Measurements from ENCODE around the gene GABPA. TPM values are rescaled to one million over a fixed set of nuclear protein-coding genes. Genes with fewer than 3 reads are reported as not detected.
A peak's percentile ranks its signal among the peaks of the same experiment; 100 is the strongest.

The GABPA gene
- total RNA-seq (2011; cell fraction: chromatin; rRNA removed; ENCODE audit: low replicate concordance): 5.7 and 26.9 TPM in 2 replicates
- 3.3 and 4.2 TPM in 2 replicates for total RNA-seq (2011; cell fraction: nucleolus; rRNA removed)
- total RNA-seq (2011; cell fraction: nucleoplasm; rRNA removed): 9.7 and 12.4 TPM in 2 replicates
- total RNA-seq (2014; rRNA removed) (16.3 and 17.7 TPM in 2 replicates), total RNA-seq (2014; rRNA removed; fragmentation: Illumina TruSeq; extraction: Trizol) (26.1 and 30.3 TPM in 2 replicates), total RNA-seq (2015; rRNA removed; fragmentation: Illumina TruSeq; extraction: Trizol) (22.4 and 24.6 TPM in 2 replicates), total RNA-seq (2021) (24.8 and 26.8 TPM in 2 replicates), polyA plus RNA-seq (2011; rRNA removed) (26.2 and 35.7 TPM in 2 replicates), polyA plus RNA-seq (2014; fragmentation: Illumina TruSeq; extraction: Trizol) (20.6 and 22.8 TPM in 2 replicates), polyA plus RNA-seq (2014; fragmentation: Nextera tagmentation; extraction: Ambion mirVana) (10 to 100 TPM in 1 of 2 experiments, 1 to 10 TPM in 1; 8.9 to 13.2 TPM), polyA plus RNA-seq (2014; rRNA removed) (19.6 and 20.0 TPM in 2 replicates), polyA minus RNA-seq (2011; rRNA and poly(A)+ RNA removed) (37.1 and 37.5 TPM in 2 replicates), Bru-seq, nascent RNA (percentile 79 among the genes with signal in this experiment), BruChase-seq, experiment 1, labeled RNA remaining after a 2-hour chase (percentile 88 among the genes with signal in this experiment), BruChase-seq, experiment 2, labeled RNA remaining after a 6-hour chase (percentile 90 among the genes with signal in this experiment)
- 3.6 and 8.5 TPM in 2 replicates for polyA plus RNA-seq (2011; cell fraction: cytosol; rRNA removed)
- 10.7 and 16.2 TPM in 2 replicates for polyA plus RNA-seq (2011; cell fraction: nucleus; rRNA removed)
- polyA plus RNA-seq (2012): 14.4 and 14.6 TPM in 2 replicates
- polyA minus RNA-seq (2011; cell fraction: cytosol; rRNA and poly(A)+ RNA removed): 12.8 and 14.7 TPM in 2 replicates
- 5.5 and 12.1 TPM in 2 replicates for polyA minus RNA-seq (2011; cell fraction: nucleus; rRNA and poly(A)+ RNA removed)
- long read RNA-seq, experiment 1, full-length matches to known transcripts: 72 of 115 reads
- long read RNA-seq, experiment 1, partial matches to known transcripts: 3 of 115 reads
- long read RNA-seq, experiment 1, other reads (novel, unspliced or antisense): 40 of 115 reads
- long read RNA-seq, experiment 2, full-length matches to known transcripts: 2 of 16 reads
- long read RNA-seq, experiment 2, partial matches to known transcripts: 2 of 16 reads
- long read RNA-seq, experiment 2, other reads (novel, unspliced or antisense): 12 of 16 reads
- long read RNA-seq, experiment 3, full-length matches to known transcripts: 14 of 21 reads
- long read RNA-seq, experiment 3, partial matches to known transcripts: 1 of 21 reads
- long read RNA-seq, experiment 3, other reads (novel, unspliced or antisense): 6 of 21 reads

DNA sequence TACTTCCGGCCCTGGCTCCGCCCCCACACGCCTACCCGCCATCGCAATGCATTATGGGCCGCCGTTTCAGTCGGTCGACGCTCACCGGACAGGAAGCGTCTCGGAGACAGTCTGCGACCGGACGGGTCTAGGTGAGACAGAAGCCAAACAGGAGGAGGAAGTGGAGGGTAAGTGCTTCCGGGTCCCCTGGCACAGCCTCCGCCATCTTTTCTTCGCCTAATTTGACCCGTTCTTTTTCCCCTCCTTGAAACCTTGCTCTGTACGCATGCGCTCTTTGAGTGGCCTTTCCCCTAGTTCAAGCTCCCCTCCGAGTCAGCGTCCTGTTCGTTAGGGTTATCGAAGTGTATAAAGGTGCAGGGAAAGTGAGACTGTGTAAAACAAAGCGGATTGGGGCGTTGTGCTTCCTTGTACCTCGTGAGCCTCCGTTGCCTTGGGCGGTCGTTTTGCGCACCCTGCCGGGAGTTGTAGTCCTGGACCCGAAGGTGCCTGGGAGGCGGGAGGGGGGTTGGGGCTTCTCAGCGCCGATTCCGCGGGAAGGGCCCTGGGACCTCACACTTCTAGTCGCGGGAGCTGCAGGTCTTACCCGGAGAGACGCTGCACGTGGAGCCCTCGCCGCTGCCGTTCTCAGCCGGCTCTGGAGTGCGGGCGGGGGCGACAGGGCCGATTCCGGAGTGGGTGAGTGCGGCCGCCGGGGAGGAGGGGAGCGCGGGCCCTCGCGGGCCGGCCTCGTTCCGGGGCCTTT, at the start of gene GABPA, which contains the start of gene ATP5PF:
GABPA (plus strand) TSS at position 69 of the 742 bp plus-strand sequence. CDS start 6,627 bp downstream, outside the sequence.
ATP5PF (minus strand) TSS at position 1 of the 742 bp plus-strand sequence. CDS start 5,110 bp downstream, outside the sequence.
- Histone ChIP-seq H3K27me3 (ENCODE audit: control insufficient read depth in 2 of 2, insufficient read depth in 2 of 2, low read length in 2 of 2) (no peaks in the 10 kb centered on the region; a peak in 1 of 5 replicates), H2AFZ (ENCODE audit: low read depth, low read length) (peak within 1 kb of the TSS; percentile 98), H3K9ac (ENCODE audit: insufficient read depth in 1 of 2, low read depth in 2 of 2, low read length in 2 of 2) (peak within 1 kb of the TSS; percentile 95 to 97), H3K4me2 (ENCODE audit: insufficient read depth, low read length) (peak within 1 kb of the TSS; percentile 98), H3K4me1 (replicated peaks in 1 of 2; ENCODE audit: control insufficient read depth in 2 of 2, insufficient read depth in 2 of 2, low read length in 2 of 2) (peaks cover 7 to 21% of the 10 kb centered on the region in 2 experiments; a peak in 4 of 5 replicates), H3K9me3 (replicated peaks; ENCODE audit: control insufficient read depth, insufficient read depth, low read depth, low read length) (no peaks in the 10 kb centered on the region), H3K9me1 (ENCODE audit: control insufficient read depth, insufficient read depth, low read length) (no peaks in the 10 kb centered on the region), H3K4me3 (peak within 1 kb of the TSS; percentile 93), H3K79me2 (ENCODE audit: control insufficient read depth, insufficient read depth, low read length) (peaks cover 93% of the 10 kb centered on the region), H3K36me3 (ENCODE audit: control insufficient read depth, insufficient read depth, low read length) (peaks cover 35% of the 10 kb centered on the region), H4K20me1 (replicated peaks; ENCODE audit: control insufficient read depth, insufficient read depth, low read length) (no peaks in the 10 kb centered on the region; the same call in 1 of the 2 replicates), H3K27ac (ENCODE audit: extremely low read depth, low read depth, low read length) (peak within 1 kb of the TSS; percentile 98)
- peak; percentile 88 for ATAC-seq
- no TSS peak for BruUV-seq (replicated peaks)
- ChIA-PET POLR2A (interaction anchor here (0.7 to 2.6 kb wide), 9 partner anchors 9 to 1609 kb away, joined by 4 to 13 read pairs (median 4); no protein-coding TSS in a partner anchor), CTCF (ENCODE audit: low intra/inter-chr PET ratio) (no interaction called here)
- intact Hi-C loops (cut with micrococcal nuclease) (loop anchor here (1.0 to 2.0 kb wide), 2 partner anchors 66 to 127 kb away; no protein-coding TSS in a partner anchor), in situ Hi-C loops (cut with MboI) (no loop called here)
- peak; percentile 89 to 99 (median 91) for DNase-seq (ENCODE audit: extremely low read depth in 1 of 4, low spot score in 3 of 4)
- peak; percentile 98 for FAIRE-seq
- 1% methylated on average over 54 of the region's 64 CpGs for WGBS (ENCODE audit: insufficient coverage, low coverage, missing lambda C conversion rate)
- TF ChIP-seq TEAD2 (tag; IDR thresholded peaks at IDR 0.05) (no peak), HSF4 (CRISPR knock-in tag; IDR thresholded peaks at IDR 0.05; ENCODE audit: borderline replicate concordance) (no peak), ZNF174 (CRISPR knock-in tag; IDR thresholded peaks at IDR 0.05) (no peak), RFX7 (CRISPR knock-in tag; IDR thresholded peaks at IDR 0.05) (no peak), MCM3 (IDR thresholded peaks at IDR 0.05) (no peak), NCOR1 (IDR thresholded peaks at IDR 0.05) (peak; percentile 32), POU5F1 (IDR thresholded peaks at IDR 0.05; ENCODE audit: borderline replicate concordance, low read depth, low read length, partially characterized antibody) (peak; percentile 49), BCL6 (CRISPR knock-in tag; IDR thresholded peaks at IDR 0.05) (no peak), HNRNPLL (IDR thresholded peaks at IDR 0.05; ENCODE audit: low read depth, low read length, poor library complexity, severe bottlenecking) (peak; percentile 60), TAF7 (tag; IDR thresholded peaks at IDR 0.05) (peak; percentile 41; the same call in 1 of the 2 replicates), ZBED1 (IDR thresholded peaks at IDR 0.05) (peak; percentile 39; the same call in 1 of the 2 replicates)
- TF ChIP-seq, protein P1, sequence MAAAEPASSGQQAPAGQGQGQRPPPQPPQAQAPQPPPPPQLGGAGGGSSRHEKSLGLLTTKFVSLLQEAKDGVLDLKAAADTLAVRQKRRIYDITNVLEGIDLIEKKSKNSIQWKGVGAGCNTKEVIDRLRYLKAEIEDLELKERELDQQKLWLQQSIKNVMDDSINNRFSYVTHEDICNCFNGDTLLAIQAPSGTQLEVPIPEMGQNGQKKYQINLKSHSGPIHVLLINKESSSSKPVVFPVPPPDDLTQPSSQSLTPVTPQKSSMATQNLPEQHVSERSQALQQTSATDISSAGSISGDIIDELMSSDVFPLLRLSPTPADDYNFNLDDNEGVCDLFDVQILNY (CRISPR knock-in tag; IDR thresholded peaks at IDR 0.05): no peak
- TF ChIP-seq, protein P2, sequence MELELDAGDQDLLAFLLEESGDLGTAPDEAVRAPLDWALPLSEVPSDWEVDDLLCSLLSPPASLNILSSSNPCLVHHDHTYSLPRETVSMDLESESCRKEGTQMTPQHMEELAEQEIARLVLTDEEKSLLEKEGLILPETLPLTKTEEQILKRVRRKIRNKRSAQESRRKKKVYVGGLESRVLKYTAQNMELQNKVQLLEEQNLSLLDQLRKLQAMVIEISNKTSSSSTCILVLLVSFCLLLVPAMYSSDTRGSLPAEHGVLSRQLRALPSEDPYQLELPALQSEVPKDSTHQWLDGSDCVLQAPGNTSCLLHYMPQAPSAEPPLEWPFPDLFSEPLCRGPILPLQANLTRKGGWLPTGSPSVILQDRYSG (tag; conservative IDR thresholded peaks at IDR 0.05; ENCODE audit: low read depth): peak; percentile 87; the same call in 1 of the 2 replicates
